GM23338 (cell line): ENCODE results near the gene KRT12.

Experiments
- CREB1 ChIP-seq: fragments of 250-450 bp; sonication (Bioruptor Pico); IDR thresholded peaks from 2 replicates; pipeline ENCODE4 v1.5.0; 2020; ENCODE audit warnings: low read depth, mild to moderate bottlenecking, moderate library complexity
- CTCF ChIP-seq, 2 experiments: fragments of 200-600 bp in 1 of 2; sonication (generic) in 1 of 2; conservative IDR thresholded peaks; 2 replicates each; pipeline versions ENCODE4 v1.5.1 to v1.6.1; 2016 to 2017; ENCODE audit warnings: antibody characterized with exemption in 2 of 2, low read depth in 2 of 2, mild to moderate bottlenecking in 2 of 2, moderate library complexity in 1 of 2
- EZH2 ChIP-seq: fragments of 200-600 bp; sonication (generic); IDR thresholded peaks from one replicate; pipeline ENCODE4 v1.8.0; 2017; ENCODE audit warnings: antibody characterized with exemption, mild to moderate bottlenecking, low read depth; ENCODE audit not compliant: unreplicated experiment
- EZH2phosphoT487 ChIP-seq: fragments of 200-600 bp; sonication (generic); IDR thresholded peaks from one replicate; pipeline ENCODE4 v1.8.1; 2018; ENCODE audit warnings: antibody characterized with exemption; ENCODE audit not compliant: unreplicated experiment
- POLR2AphosphoS5 ChIP-seq: IDR thresholded peaks from 2 replicates; pipeline ENCODE4 v1.6.1; 2016; ENCODE audit warnings: antibody characterized with exemption, low read depth
- REST ChIP-seq: IDR thresholded peaks from one replicate; pipeline ENCODE4 v1.6.1; 2018; ENCODE audit warnings: antibody characterized with exemption; ENCODE audit not compliant: unreplicated experiment
- STAT1 ChIP-seq: IDR thresholded peaks from one replicate; pipeline ENCODE4 v1.6.1; 2016; ENCODE audit warnings: antibody characterized with exemption; ENCODE audit not compliant: unreplicated experiment
- ZNF331 ChIP-seq: fragments of 250-450 bp; sonication (Bioruptor Pico); IDR thresholded peaks from 2 replicates; pipeline ENCODE4 v1.5.0; 2020; ENCODE audit warnings: low read depth, mild to moderate bottlenecking, moderate library complexity

GRCh38 chr17:40906613-40907012, 39.6 kb upstream of the KRT12 start:
- TF ChIP-seq CTCF (conservative IDR thresholded peaks at IDR 0.05; ENCODE audit: low read depth in 2 of 2) (no peak), EZH2 (no peak), REST (no peak), EZH2phosphoT487 (no peak), STAT1 (no peak), POLR2AphosphoS5 (no peak), ZNF331 (CRISPR knock-in tag) (no peak), CREB1 (CRISPR knock-in tag) (no peak)
